ENCODE results near the gene LRP1B.

LRP1B gene

GRCh38 chr2:140851258-140851981, 1279.4 kb downstream of the LRP1B start:
- no peaks in the 10 kb centered on the region for H3K4me1 ChIP-seq (ENCODE audit: insufficient read depth, low read length, severe bottlenecking)
- H3K36me3 ChIP-seq (ENCODE audit: insufficient read depth, low read length): no peaks in the 10 kb centered on the region
- no peak overlapping the region for H3K4me3 ChIP-seq (ENCODE audit: low read depth, low read length, poor library complexity, severe bottlenecking)
- H3K9ac ChIP-seq (ENCODE audit: low read length): no peak overlapping the region
- no peak overlapping the region for H3K4me2 ChIP-seq (ENCODE audit: low read length)
- no peaks in the 10 kb centered on the region for H3F3A ChIP-seq (ENCODE audit: insufficient read depth, low read length)
- H4K20me1 ChIP-seq (ENCODE audit: insufficient read depth, low read length): no peaks in the 10 kb centered on the region
- H3K27me3 ChIP-seq (ENCODE audit: insufficient read depth, low read length): no peaks in the 10 kb centered on the region
- no peak overlapping the region for H2AFZ ChIP-seq (ENCODE audit: low read length)
- H3K79me2 ChIP-seq (ENCODE audit: insufficient read depth, low read length): no peaks in the 10 kb centered on the region
- no peaks in the 10 kb centered on the region for H3K9me3 ChIP-seq (ENCODE audit: low read length)
- H3K27ac ChIP-seq (ENCODE audit: low read depth, low read length, poor library complexity, severe bottlenecking): no peak overlapping the region
- TF ChIP-seq CTCF (IDR thresholded peaks at IDR 0.05; ENCODE audit: low read length) (no peak), EZH2 (IDR thresholded peaks at IDR 0.05; ENCODE audit: borderline replicate concordance, low read length) (no peak)
- no peaks in the 10 kb centered on the region for H3K9me2 ChIP-seq (ENCODE audit: low read depth, low read length)

GRCh38 chr2:140843186-140843585, 1287.6 kb downstream of the LRP1B start:
- H3K9ac ChIP-seq (ENCODE audit: low read length): no peak overlapping the region
- H3K79me2 ChIP-seq (ENCODE audit: insufficient read depth, low read length): no peaks in the 10 kb centered on the region
- no peak overlapping the region for H3K27ac ChIP-seq (ENCODE audit: low read depth, low read length, poor library complexity, severe bottlenecking)
- H2AFZ ChIP-seq (ENCODE audit: low read length): no peak overlapping the region
- H3K9me3 ChIP-seq (ENCODE audit: low read length): no peaks in the 10 kb centered on the region
- no peak for TF ChIP-seq CTCF (IDR thresholded peaks at IDR 0.05; ENCODE audit: low read length)
- no peak for TF ChIP-seq EZH2 (IDR thresholded peaks at IDR 0.05; ENCODE audit: borderline replicate concordance, low read length)
- H4K20me1 ChIP-seq (ENCODE audit: insufficient read depth, low read length): no peaks in the 10 kb centered on the region
- no peaks in the 10 kb centered on the region for H3K36me3 ChIP-seq (ENCODE audit: insufficient read depth, low read length)
- no peaks in the 10 kb centered on the region for H3F3A ChIP-seq (ENCODE audit: insufficient read depth, low read length)
- H3K4me3 ChIP-seq (ENCODE audit: low read depth, low read length, poor library complexity, severe bottlenecking): no peak overlapping the region
- no peaks in the 10 kb centered on the region for H3K27me3 ChIP-seq (ENCODE audit: insufficient read depth, low read length)
- H3K4me1 ChIP-seq (ENCODE audit: insufficient read depth, low read length, severe bottlenecking): no peaks in the 10 kb centered on the region
- no peak overlapping the region for H3K4me2 ChIP-seq (ENCODE audit: low read length)
- no peaks in the 10 kb centered on the region for H3K9me2 ChIP-seq (ENCODE audit: low read depth, low read length)

- Histone ChIP-seq H3K36me3 (ENCODE audit: insufficient read depth, low read length) (no peaks in the 10 kb centered on the region), H3K4me3 (ENCODE audit: low read depth, low read length, poor library complexity, severe bottlenecking) (no peak overlapping the region), H3K4me1 (ENCODE audit: insufficient read depth, low read length, severe bottlenecking) (no peaks in the 10 kb centered on the region), H3K9ac (ENCODE audit: low read length) (no peak overlapping the region), H2AFZ (ENCODE audit: low read length) (no peak overlapping the region), H3K27ac (ENCODE audit: low read depth, low read length, poor library complexity, severe bottlenecking) (no peak overlapping the region), H3K9me2 (ENCODE audit: low read depth, low read length) (no peaks in the 10 kb centered on the region), H3K4me2 (ENCODE audit: low read length) (no peak overlapping the region), H3K27me3 (ENCODE audit: insufficient read depth, low read length) (no peaks in the 10 kb centered on the region), H3F3A (ENCODE audit: insufficient read depth, low read length) (no peaks in the 10 kb centered on the region), H3K79me2 (ENCODE audit: insufficient read depth, low read length) (no peaks in the 10 kb centered on the region), H4K20me1 (ENCODE audit: insufficient read depth, low read length) (no peaks in the 10 kb centered on the region), H3K9me3 (ENCODE audit: low read length) (no peaks in the 10 kb centered on the region)
- TF ChIP-seq CTCF (IDR thresholded peaks at IDR 0.05; ENCODE audit: low read length) (no peak), EZH2 (IDR thresholded peaks at IDR 0.05; ENCODE audit: borderline replicate concordance, low read length) (no peak)
Observed at GRCh38 chr2:140842110-140842509, 1288.7 kb downstream of the LRP1B start.
